Eye (tissue), 1 donor: ENCODE data around the gene ZFR2.
A peak's percentile ranks its signal among the peaks of the same experiment; 100 is the strongest.
"Not testable (repeated sequence)": the region's sequence is repeated elsewhere in the genome, so short reads cannot be mapped to it uniquely, and the experiment has no call there.

ENCODE experiments used
- DNase-seq: peaks from one replicate; pipeline ENCODE4 v3.0.0-alpha.2; 2015

Gene ZFR2

GRCh38 chr19:3770136-3770999, 98.5 kb downstream of the ZFR2 start:
- no peak for DNase-seq

- no peak for DNase-seq
These were observed 99.3 kb downstream of the ZFR2 start for GRCh38 chr19:3769494-3769893.

GRCh38 chr19:3768748-3769099, 100.1 kb downstream of the ZFR2 start:
- DNase-seq = no peak

- DNase-seq = no peak
These were observed 100.7 kb downstream of the ZFR2 start for GRCh38 chr19:3768015-3768747.

- DNase-seq = no peak
These were observed 101.8 kb downstream of the ZFR2 start for GRCh38 chr19:3767050-3767449.

- no peak for DNase-seq
These were observed 102.3 kb downstream of the ZFR2 start for GRCh38 chr19:3766520-3766919.

GRCh38 chr19:3765757-3766156, 103.1 kb downstream of the ZFR2 start:
- DNase-seq = not testable (repeated sequence)

- DNase-seq = no peak
These were observed 103.7 kb downstream of the ZFR2 start for GRCh38 chr19:3765121-3765520.

- peak; percentile 100 for DNase-seq
These were observed 106.1 kb downstream of the ZFR2 start, which contains the start of gene MRPL54 for GRCh38 chr19:3762501-3763459. Gene MRPL54 (plus strand): TSS chr19:3762682. CDS start chr19:3762701, 19 bp downstream.

GRCh38 chr19:3762130-3762473, 106.7 kb downstream of the ZFR2 start:
- DNase-seq = no peak

- DNase-seq = peak; percentile 95
These were observed 107.3 kb downstream of the ZFR2 start, which contains the start of gene APBA3 for GRCh38 chr19:3761382-3762129. Gene APBA3 (minus strand): TSS chr19:3761692. CDS start chr19:3760264, 1,428 bp downstream.

- DNase-seq = no peak
These were observed 107.9 kb downstream of the ZFR2 start for GRCh38 chr19:3760871-3761361.

GRCh38 chr19:3759482-3760254, 109.2 kb downstream of the ZFR2 start:
- no peak for DNase-seq

- not testable (repeated sequence) for DNase-seq
These were observed 110.5 kb downstream of the ZFR2 start for GRCh38 chr19:3758297-3758696.

- not testable (repeated sequence) for DNase-seq
These were observed 111.1 kb downstream of the ZFR2 start for GRCh38 chr19:3757705-3758104.
